Measurements from ENCODE around the gene FBXO38. TPM values are rescaled to one million over a fixed set of nuclear protein-coding genes. Genes with fewer than 3 reads are reported as not detected.

FBXO38 gene
- total RNA-seq, 2 experiments from 2014 or later: 38.0 to 39.6 TPM

- CTCF ChIA-PET: no interaction called here
- Mint-ChIP-seq H3K9me3 (no peaks in the 10 kb centered on the region), H3K27me3 (no peaks in the 10 kb centered on the region), H3K36me3 (ENCODE audit: low read depth) (peaks cover 55% of the 10 kb centered on the region), H3K4me3 (no peak overlapping the region), H3K27ac (peak overlapping the region; percentile 71), H3K4me1 (ENCODE audit: low read depth) (peaks cover 16% of the 10 kb centered on the region)
- POLR2A ChIA-PET: interaction anchor here (1.7 kb wide), 1 partner anchor 12 kb away, joined by 4 read pairs; no protein-coding TSS in a partner anchor
- ATAC-seq: no peak
- no peak for TF ChIP-seq CTCF (IDR thresholded peaks at IDR 0.05)
- intact Hi-C loops (cut with micrococcal nuclease): no loop called here
- no peak for DNase-seq
These were observed 24.3 kb downstream of the FBXO38 start for GRCh38 chr5:148408092-148408491.

GRCh38 chr5:148412124-148412523, 28.4 kb downstream of the FBXO38 start:
- Mint-ChIP-seq H3K27ac (peak overlapping the region; percentile 39), H3K9me3 (no peaks in the 10 kb centered on the region), H3K27me3 (no peaks in the 10 kb centered on the region), H3K4me3 (no peak overlapping the region), H3K36me3 (ENCODE audit: low read depth) (peaks cover 42% of the 10 kb centered on the region), H3K4me1 (ENCODE audit: low read depth) (peaks cover 10% of the 10 kb centered on the region)
- ChIA-PET CTCF (interaction anchor here (0.9 to 1.5 kb wide), 3 partner anchors 232 to 319 kb away, joined by 3 to 4 read pairs (median 3); no protein-coding TSS in a partner anchor), POLR2A (no interaction called here)
- intact Hi-C loops (cut with micrococcal nuclease): no loop called here
- no peak for ATAC-seq
- DNase-seq: no peak
- no peak for TF ChIP-seq CTCF (IDR thresholded peaks at IDR 0.05)

DNA sequence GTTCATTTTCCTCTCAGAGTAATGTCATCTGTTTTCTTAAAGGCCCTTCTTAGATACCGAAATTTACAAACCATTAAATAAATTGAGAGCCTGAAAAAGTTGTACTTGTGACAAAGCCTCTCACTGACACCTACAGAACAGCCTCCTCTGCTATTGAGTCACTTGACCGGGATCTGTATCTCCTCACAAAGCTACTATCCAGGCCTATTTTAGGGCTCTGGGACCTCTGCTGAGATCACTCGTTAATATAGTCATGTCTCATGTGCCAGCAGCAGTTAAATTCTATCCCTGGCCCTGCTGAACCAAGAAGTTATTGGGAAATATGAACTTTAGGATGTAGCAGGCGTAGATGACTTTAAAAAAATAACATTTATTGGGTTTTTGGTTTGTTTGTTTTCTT, 31.1 kb downstream of the FBXO38 start:
- ChIA-PET POLR2A (no interaction called here), CTCF (interaction anchor here (1.0 kb wide), 1 partner anchor 10 kb away, joined by 3 read pairs; no protein-coding TSS in a partner anchor)
- peaks cover 46% of the 10 kb centered on the region for H3K36me3 Mint-ChIP-seq (ENCODE audit: low read depth)
- no peak for TF ChIP-seq CTCF (IDR thresholded peaks at IDR 0.05)
- no peak overlapping the region for H3K27ac Mint-ChIP-seq
- no peaks in the 10 kb centered on the region for H3K9me3 Mint-ChIP-seq
- H3K4me3 Mint-ChIP-seq: no peak overlapping the region
- H3K27me3 Mint-ChIP-seq: no peaks in the 10 kb centered on the region
- no peaks in the 10 kb centered on the region for H3K4me1 Mint-ChIP-seq (ENCODE audit: low read depth)
- no peak for DNase-seq
- intact Hi-C loops (cut with micrococcal nuclease): no loop called here
- no peak for ATAC-seq

DNA sequence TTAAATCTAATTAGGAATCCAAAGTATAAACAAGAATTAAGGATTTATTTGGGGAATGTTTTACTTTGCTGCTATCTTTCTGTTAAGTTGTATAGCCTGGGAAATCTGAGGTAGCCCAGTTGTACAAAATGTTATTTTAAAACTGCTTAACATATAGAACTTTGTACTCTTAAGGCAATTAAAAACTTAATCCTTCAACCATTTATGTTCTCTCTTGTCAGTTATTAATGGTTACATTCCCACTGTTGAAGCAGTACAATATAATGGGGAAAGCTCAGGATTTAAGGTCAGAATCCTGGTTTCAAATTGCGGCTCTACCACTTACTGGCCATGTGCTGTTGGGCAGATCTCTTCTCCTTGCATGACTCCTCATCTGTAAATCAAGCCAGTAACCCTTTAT, 32.7 kb downstream of the FBXO38 start:
- intact Hi-C loops (cut with micrococcal nuclease): no loop called here
- ChIA-PET POLR2A (no interaction called here), CTCF (interaction anchor here (1.6 kb wide), 1 partner anchor 315 kb away, joined by 4 read pairs; no protein-coding TSS in a partner anchor)
- no peak overlapping the region for H3K27ac Mint-ChIP-seq
- ATAC-seq (no peak), DNase-seq (no peak)
- no peaks in the 10 kb centered on the region for H3K27me3 Mint-ChIP-seq
- H3K4me1 Mint-ChIP-seq (ENCODE audit: low read depth): no peaks in the 10 kb centered on the region
- no peak for TF ChIP-seq CTCF (IDR thresholded peaks at IDR 0.05)
- no peaks in the 10 kb centered on the region for H3K9me3 Mint-ChIP-seq
- H3K4me3 Mint-ChIP-seq: no peak overlapping the region
- H3K36me3 Mint-ChIP-seq (ENCODE audit: low read depth): peaks cover 35% of the 10 kb centered on the region

DNA sequence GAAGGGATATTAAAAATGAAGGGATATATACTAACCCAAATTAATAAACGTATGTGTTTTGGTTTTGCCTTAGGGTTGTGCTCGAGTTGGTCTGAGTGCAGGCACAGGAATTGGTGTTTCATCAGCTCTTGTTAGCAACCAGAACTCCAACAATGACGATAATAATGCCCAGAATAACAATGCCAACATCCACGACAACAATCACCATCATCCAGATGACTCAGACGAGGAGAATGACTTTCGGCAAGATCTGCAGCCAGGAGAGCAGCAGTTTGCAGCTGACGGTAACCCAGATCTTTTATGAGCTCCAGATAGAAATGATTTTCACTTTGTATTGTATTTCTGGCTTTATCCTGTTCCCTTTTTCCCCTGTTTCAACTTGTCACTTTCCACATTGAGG, 33.2 kb downstream of the FBXO38 start:
- Mint-ChIP-seq H3K36me3 (ENCODE audit: low read depth) (peaks cover 39% of the 10 kb centered on the region), H3K4me3 (no peak overlapping the region), H3K27me3 (no peaks in the 10 kb centered on the region), H3K4me1 (ENCODE audit: low read depth) (peaks cover 4% of the 10 kb centered on the region), H3K9me3 (no peaks in the 10 kb centered on the region), H3K27ac (no peak overlapping the region)
- no peak for ATAC-seq
- no peak for TF ChIP-seq CTCF (IDR thresholded peaks at IDR 0.05)
- ChIA-PET POLR2A (no interaction called here), CTCF (interaction anchor here (0.8 to 1.6 kb wide), 2 partner anchors 11 to 314 kb away, joined by 3 to 4 read pairs; no protein-coding TSS in a partner anchor)
- no peak for DNase-seq
- intact Hi-C loops (cut with micrococcal nuclease): no loop called here

All from activated CD8-positive, alpha-beta T cell treated with anti-CD3 and anti-CD28 coated beads for 36 hours (primary cell).